Pancreas (tissue), 10 donors: Measurements from ENCODE around the gene RAD51B. TPM values are rescaled to one million over a fixed set of nuclear protein-coding genes. Genes with fewer than 3 reads are reported as not detected.

ENCODE experiments used
- ATAC-seq, 4 donors: fragments of 200-7000 bp; cut with Tn5 transposase; one replicate each; pipeline versions ENCODE4 v1.8.0 to v1.9.1; 2020; ENCODE audit warnings: mild to moderate bottlenecking in 4 of 4, moderate library complexity in 4 of 4
- DNase-seq, 6 donors: peaks; one replicate each; pipeline ENCODE4 v3.0.0-alpha.2; 2020
- FAIRE-seq: peaks from 2 replicates; lab custom pipeline; 2012; peaks lifted over from hg19 to GRCh38; lab: Jason Lieb, UNC
- H3K27ac ChIP-seq, 4 donors: fragments of 200-600 bp; sonication (generic); 1 replicate in 3 of 4; 2 replicates in 1 of 4; pipeline versions ENCODE4 v1.5.0 to v1.8.0; 2020
- H3K27me3 ChIP-seq, 4 donors: fragments of 200-600 bp; one replicate each; pipeline ENCODE4 v1.8.0; 2021
- H3K36me3 ChIP-seq, 3 donors: fragments of 200-600 bp; sonication (generic) in 1 of 3; one replicate each; pipeline versions ENCODE4 v1.5.0 to v1.8.0; 2020 to 2021
- H3K4me1 ChIP-seq, 3 donors: fragments of 200-600 bp; one replicate each; pipeline ENCODE4 v1.8.0; 2021
- H3K4me3 ChIP-seq, 4 donors: fragments of 200-600 bp; sonication (generic) in 2 of 4; one replicate each; pipeline versions ENCODE4 v1.5.0 to v1.8.0; 2020 to 2021
- H3K9me3 ChIP-seq, 4 donors: fragments of 200-600 bp; one replicate each; pipeline ENCODE4 v1.8.0; 2021
- CTCF ChIP-seq, 4 donors: fragments of 200-600 bp; sonication (generic) in 3 of 4; IDR thresholded peaks; one replicate each; pipeline versions ENCODE4 v1.5.0 to v1.8.0; 2021; ENCODE audit warnings: antibody characterized with exemption in 4 of 4
- WGBS, 2 donors: extraction: QIAGEN DNeasy Blood & Tissue Kit; methylation state at CpG; one replicate each; pipeline ENCODE4 v1.1.7; 2013; 5-methylcytosine and 5-hydroxymethylcytosine counted together
- intact Hi-C, 3 donors: fragments of 100-400 bp; cut with DNase I; formaldehyde crosslinking; loops; one replicate each; pipeline versions ENCODE4 v1.11.1 to v1.14.2; 2022
- polyA plus RNA-seq, 2 donors: library from polyadenylated mRNA; stranded (reverse); fragments of 200-250 nt; gene quantifications; one replicate each; pipeline ENCODE4 v1.2.3, GENCODE V29; 2013
- total RNA-seq, 6 donors: library from RNA; stranded (reverse); fragmentation: NEBNext Ultra II Directional in 4 of 6; extraction: Animal tissue kit (Norgen Biotek cat#: 25700) in 4 of 6; gene quantifications; one replicate each; pipeline versions ENCODE4 v1.2.1 to v1.2.4, GENCODE V29; 2021 to 2023
- donor health status: healthy with polysubstance abuse.
- donor health status: DM: no; HTN: no; CAD: no; lungs with moderate emphysema.
- donor health status: DM: no; HTN: no; CAD: no.
- donor health status: control.
- donor health status: control.
- donor health status: Bipolar disorder and iron deficiency.
- donor health status: DM: yes; HTN: yes; CAD: no.
- donor health status: DM: no; HTN: no; CAD: no.
- donor health status: DM: no; HTN: no; CAD: no.
- donor health status: DM: yes; HTN: yes; CAD: no.

RAD51B gene
- total RNA-seq = 10 to 100 TPM in 1 of 6 donors, 1 to 10 TPM in 5; 3.8 to 17.3 (median 7.1) TPM
- polyA plus RNA-seq = 1 to 10 TPM; 1.1 to 3.0 TPM

- H3K27me3 ChIP-seq = no peaks in the 10 kb centered on the region
- WGBS, 2 donors = 1% methylated on average over 30 of the region's 30 CpGs
- peak within 1 kb of the TSS; percentile 51 to 90 (median 64) for H3K4me3 ChIP-seq
- ATAC-seq (peak; percentile 75 to 87 (median 82)), FAIRE-seq (no peak), DNase-seq (peak; percentile 76 to 89 (median 86))
- H3K36me3 ChIP-seq = no peaks in the 10 kb centered on the region
- no peaks in the 10 kb centered on the region for H3K9me3 ChIP-seq
- peak within 1 kb of the TSS in 2 of 4 donors; percentile 56 to 63 for H3K27ac ChIP-seq
- intact Hi-C loops = no loop called here
- H3K4me1 ChIP-seq = peaks cover 0 to 21% (median 7%) of the 10 kb centered on the region in 3 donors
- TF ChIP-seq CTCF (IDR thresholded peaks at IDR 0.05) = no peak
These were observed at the start of gene RAD51B for GRCh38 chr14:67819563-67820421. RAD51B (plus strand) TSS chr14:67819779.

GRCh38 chr14:67773844-67774377, 45.7 kb upstream of the RAD51B start:
- no peaks in the 10 kb centered on the region for H3K4me1 ChIP-seq
- no peak for TF ChIP-seq CTCF (IDR thresholded peaks at IDR 0.05)
- no peaks in the 10 kb centered on the region for H3K9me3 ChIP-seq
- 96% methylated on average over 5 of the region's 5 CpGs for WGBS, 2 donors
- intact Hi-C loops = no loop called here
- no peak for DNase-seq
- no peak overlapping the region for H3K27ac ChIP-seq
- no peak for ATAC-seq
- H3K27me3 ChIP-seq = no peaks in the 10 kb centered on the region
- H3K4me3 ChIP-seq = no peak overlapping the region
- peaks cover 3 to 66% (median 27%) of the 10 kb centered on the region in 3 donors for H3K36me3 ChIP-seq
- no peak for FAIRE-seq

GRCh38 chr14:67776653-67777322, 42.8 kb upstream of the RAD51B start:
- no peak for TF ChIP-seq CTCF (IDR thresholded peaks at IDR 0.05)
- intact Hi-C loops = no loop called here
- Histone ChIP-seq H3K9me3 (no peaks in the 10 kb centered on the region), H3K36me3 (peaks cover 3 to 77% (median 24%) of the 10 kb centered on the region in 3 donors), H3K4me3 (no peak overlapping the region), H3K27me3 (no peaks in the 10 kb centered on the region), H3K4me1 (no peaks in the 10 kb centered on the region), H3K27ac (no peak overlapping the region)
- WGBS, 2 donors = 73 to 75% methylated on average over 4 of the region's 4 CpGs
- FAIRE-seq = no peak
- no peak for DNase-seq
- ATAC-seq = no peak

GRCh38 chr14:67778792-67779191, 40.8 kb upstream of the RAD51B start:
- 79 to 85% methylated on average over 1 of the region's 1 CpG for WGBS, 2 donors
- H3K27me3 ChIP-seq = no peaks in the 10 kb centered on the region

More at GRCh38 chr14:67778792-67779191, 40.8 kb upstream of the RAD51B start:
- no peak overlapping the region for H3K27ac ChIP-seq
- no peaks in the 10 kb centered on the region for H3K4me1 ChIP-seq
- intact Hi-C loops = no loop called here
- DNase-seq = no peak
- peaks cover 6 to 71% (median 37%) of the 10 kb centered on the region in 3 donors for H3K36me3 ChIP-seq
- no peak for ATAC-seq
- FAIRE-seq = no peak
- no peaks in the 10 kb centered on the region for H3K9me3 ChIP-seq
- no peak for TF ChIP-seq CTCF (IDR thresholded peaks at IDR 0.05)
- H3K4me3 ChIP-seq = no peak overlapping the region
